Uterus (tissue), 2 donors: ENCODE measurements around the gene C1GALT1.

ENCODE experiments used
- POLR2A ChIP-seq, 2 donors: fragments of 450-650 bp; IDR thresholded peaks; one replicate each; pipeline ENCODE4 v1.6.1; 2016; ENCODE audit warnings: antibody characterized with exemption in 2 of 2, mild to moderate bottlenecking in 1 of 2, moderate library complexity in 1 of 2
- TF ChIP-seq, protein P1 (sequence below), 4 experiments: fragments of 200-600 bp in 2 of 4; fragments of 450-650 bp in 2 of 4; sonication (generic) in 2 of 4; IDR thresholded peaks; one replicate each; pipeline ENCODE4 v1.5.1; 2016 to 2019; ENCODE audit warnings: antibody characterized with exemption in 4 of 4, mild to moderate bottlenecking in 2 of 4, moderate library complexity in 1 of 4

- TF ChIP-seq, protein P1, sequence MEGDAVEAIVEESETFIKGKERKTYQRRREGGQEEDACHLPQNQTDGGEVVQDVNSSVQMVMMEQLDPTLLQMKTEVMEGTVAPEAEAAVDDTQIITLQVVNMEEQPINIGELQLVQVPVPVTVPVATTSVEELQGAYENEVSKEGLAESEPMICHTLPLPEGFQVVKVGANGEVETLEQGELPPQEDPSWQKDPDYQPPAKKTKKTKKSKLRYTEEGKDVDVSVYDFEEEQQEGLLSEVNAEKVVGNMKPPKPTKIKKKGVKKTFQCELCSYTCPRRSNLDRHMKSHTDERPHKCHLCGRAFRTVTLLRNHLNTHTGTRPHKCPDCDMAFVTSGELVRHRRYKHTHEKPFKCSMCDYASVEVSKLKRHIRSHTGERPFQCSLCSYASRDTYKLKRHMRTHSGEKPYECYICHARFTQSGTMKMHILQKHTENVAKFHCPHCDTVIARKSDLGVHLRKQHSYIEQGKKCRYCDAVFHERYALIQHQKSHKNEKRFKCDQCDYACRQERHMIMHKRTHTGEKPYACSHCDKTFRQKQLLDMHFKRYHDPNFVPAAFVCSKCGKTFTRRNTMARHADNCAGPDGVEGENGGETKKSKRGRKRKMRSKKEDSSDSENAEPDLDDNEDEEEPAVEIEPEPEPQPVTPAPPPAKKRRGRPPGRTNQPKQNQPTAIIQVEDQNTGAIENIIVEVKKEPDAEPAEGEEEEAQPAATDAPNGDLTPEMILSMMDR (IDR thresholded peaks at IDR 0.05): no peak
- TF ChIP-seq POLR2A (IDR thresholded peaks at IDR 0.05): no peak
Measured at GRCh38 chr7:7207876-7208275, 25.5 kb downstream of the C1GALT1 start.
